ENCODE results near the gene SIRT2.
"Not testable (repeated sequence)": the region's sequence is repeated elsewhere in the genome, so short reads cannot be mapped to it uniquely, and the experiment has no call there.

The SIRT2 gene

GRCh38 chr19:38899447-38900201 lies at the start of gene SIRT2, which contains the start of gene NFKBIB:
SIRT2 (minus strand) TSS chr19:38899618; CDS start chr19:38899521, 97 bp downstream.
NFKBIB (plus strand) TSS chr19:38899969; CDS start chr19:38900033, 64 bp downstream.
- DNase-seq: peak; percentile 100

GRCh38 chr19:38946229-38947010 lies 47.0 kb upstream of the SIRT2 start:
- DNase-seq: no peak

GRCh38 chr19:38945562-38946228 lies 46.3 kb upstream of the SIRT2 start:
- DNase-seq: no peak

GRCh38 chr19:38944981-38945506 lies 45.6 kb upstream of the SIRT2 start:
- no peak for DNase-seq

GRCh38 chr19:38942471-38943181 lies 43.2 kb upstream of the SIRT2 start:
- no peak for DNase-seq

GRCh38 chr19:38941979-38942378 lies 42.6 kb upstream of the SIRT2 start:
- no peak for DNase-seq

- not testable (repeated sequence) for DNase-seq
These were observed 42.0 kb upstream of the SIRT2 start for GRCh38 chr19:38941466-38941865.

GRCh38 chr19:38939957-38940356 lies 40.5 kb upstream of the SIRT2 start:
- DNase-seq: no peak

GRCh38 chr19:38933544-38933943 lies 34.1 kb upstream of the SIRT2 start:
- DNase-seq: no peak

- peak; percentile 66 for DNase-seq
These were observed 33.2 kb upstream of the SIRT2 start for GRCh38 chr19:38932425-38933179.

- DNase-seq: no peak
These were observed 32.0 kb upstream of the SIRT2 start for GRCh38 chr19:38931521-38931793.

- peak; percentile 99 for DNase-seq
These were observed 31.5 kb upstream of the SIRT2 start, which contains the start of gene MRPS12 for GRCh38 chr19:38930776-38931520. MRPS12 (plus strand) TSS chr19:38930944; CDS start chr19:38931295, 351 bp downstream.

GRCh38 chr19:38929929-38930775 lies 30.7 kb upstream of the SIRT2 start, which contains the start of gene SARS2:
SARS2 (minus strand) TSS chr19:38930763; CDS start chr19:38930736, 27 bp downstream.
- DNase-seq: peak; percentile 93

GRCh38 chr19:38928391-38929001 lies 29.1 kb upstream of the SIRT2 start:
- peak; percentile 51 for DNase-seq

GRCh38 chr19:38924388-38924787 lies 25.0 kb upstream of the SIRT2 start:
- peak; percentile 66 for DNase-seq

- no peak for DNase-seq
These were observed 23.1 kb upstream of the SIRT2 start for GRCh38 chr19:38922482-38922881.

GRCh38 chr19:38921420-38922274 lies 22.2 kb upstream of the SIRT2 start:
- no peak for DNase-seq

- no peak for DNase-seq
These were observed 21.4 kb upstream of the SIRT2 start for GRCh38 chr19:38920602-38921419.
